ENCODE measurements around the gene EDC3.
"Not testable (repeated sequence)": the region's sequence is repeated elsewhere in the genome, so short reads cannot be mapped to it uniquely, and the experiment has no call there.

EDC3 gene

GRCh38 chr15:74683758-74684157 lies 12.1 kb downstream of the EDC3 start:
- TF ChIP-seq JUND (IDR thresholded peaks at IDR 0.05; ENCODE audit: low read depth) = no peak
- no peak for DNase-seq (ENCODE audit: low read depth in 1 of 2, low spot score in 1 of 2)
- in situ Hi-C loops (cut with HindIII; ENCODE audit: low pct_unique_long_range_greater_than_20kb, low sequenced_read_pairs) = no loop called here

GRCh38 chr15:74682954-74683353 lies 12.9 kb downstream of the EDC3 start:
- DNase-seq (ENCODE audit: low read depth in 1 of 2, low spot score in 1 of 2) = no peak
- TF ChIP-seq JUND (IDR thresholded peaks at IDR 0.05; ENCODE audit: low read depth) = no peak
- in situ Hi-C loops (cut with HindIII; ENCODE audit: low pct_unique_long_range_greater_than_20kb, low sequenced_read_pairs) = no loop called here

- no peak for TF ChIP-seq JUND (IDR thresholded peaks at IDR 0.05; ENCODE audit: low read depth)
- in situ Hi-C loops (cut with HindIII; ENCODE audit: low pct_unique_long_range_greater_than_20kb, low sequenced_read_pairs) = no loop called here
- no peak for DNase-seq (ENCODE audit: low read depth in 1 of 2, low spot score in 1 of 2)
Observed at GRCh38 chr15:74680456-74680855, 15.4 kb downstream of the EDC3 start.

- no peak for TF ChIP-seq JUND (IDR thresholded peaks at IDR 0.05; ENCODE audit: low read depth)
- in situ Hi-C loops (cut with HindIII; ENCODE audit: low pct_unique_long_range_greater_than_20kb, low sequenced_read_pairs) = no loop called here
- no peak for DNase-seq (ENCODE audit: low read depth in 1 of 2, low spot score in 1 of 2)
Observed at GRCh38 chr15:74676801-74677200, 19.0 kb downstream of the EDC3 start.

GRCh38 chr15:74674161-74674560 lies 21.7 kb downstream of the EDC3 start:
- no peak for DNase-seq (ENCODE audit: low read depth in 1 of 2, low spot score in 1 of 2)
- in situ Hi-C loops (cut with HindIII; ENCODE audit: low pct_unique_long_range_greater_than_20kb, low sequenced_read_pairs) = no loop called here
- no peak for TF ChIP-seq JUND (IDR thresholded peaks at IDR 0.05; ENCODE audit: low read depth)

- in situ Hi-C loops (cut with HindIII; ENCODE audit: low pct_unique_long_range_greater_than_20kb, low sequenced_read_pairs) = no loop called here
- no peak for DNase-seq (ENCODE audit: low read depth in 1 of 2, low spot score in 1 of 2)
- no peak for TF ChIP-seq JUND (IDR thresholded peaks at IDR 0.05; ENCODE audit: low read depth)
Observed at GRCh38 chr15:74669627-74670026, 26.2 kb downstream of the EDC3 start.

GRCh38 chr15:74667975-74668374 lies 27.8 kb downstream of the EDC3 start:
- in situ Hi-C loops (cut with HindIII; ENCODE audit: low pct_unique_long_range_greater_than_20kb, low sequenced_read_pairs) = no loop called here
- TF ChIP-seq JUND (IDR thresholded peaks at IDR 0.05; ENCODE audit: low read depth) = no peak
- no peak for DNase-seq (ENCODE audit: low read depth in 1 of 2, low spot score in 1 of 2)

GRCh38 chr15:74664670-74665069 lies 31.2 kb downstream of the EDC3 start:
- no peak for DNase-seq (ENCODE audit: low read depth in 1 of 2, low spot score in 1 of 2)
- in situ Hi-C loops (cut with HindIII; ENCODE audit: low pct_unique_long_range_greater_than_20kb, low sequenced_read_pairs) = no loop called here
- no peak for TF ChIP-seq JUND (IDR thresholded peaks at IDR 0.05; ENCODE audit: low read depth)

- in situ Hi-C loops (cut with HindIII; ENCODE audit: low pct_unique_long_range_greater_than_20kb, low sequenced_read_pairs) = no loop called here
- no peak for TF ChIP-seq JUND (IDR thresholded peaks at IDR 0.05; ENCODE audit: low read depth)
- DNase-seq (ENCODE audit: low read depth in 1 of 2, low spot score in 1 of 2) = no peak
Observed at GRCh38 chr15:74664028-74664616, 31.7 kb downstream of the EDC3 start.

GRCh38 chr15:74663303-74664027 lies 32.4 kb downstream of the EDC3 start:
- TF ChIP-seq JUND (IDR thresholded peaks at IDR 0.05; ENCODE audit: low read depth) = no peak
- DNase-seq (ENCODE audit: low read depth in 1 of 2, low spot score in 1 of 2) = no peak
- in situ Hi-C loops (cut with HindIII; ENCODE audit: low pct_unique_long_range_greater_than_20kb, low sequenced_read_pairs) = no loop called here

- in situ Hi-C loops (cut with HindIII; ENCODE audit: low pct_unique_long_range_greater_than_20kb, low sequenced_read_pairs) = no loop called here
- DNase-seq (ENCODE audit: low read depth in 1 of 2, low spot score in 1 of 2) = no peak
- no peak for TF ChIP-seq JUND (IDR thresholded peaks at IDR 0.05; ENCODE audit: low read depth)
Observed at GRCh38 chr15:74662064-74662860, 33.6 kb downstream of the EDC3 start.

GRCh38 chr15:74661280-74661679 lies 34.5 kb downstream of the EDC3 start:
- in situ Hi-C loops (cut with HindIII; ENCODE audit: low pct_unique_long_range_greater_than_20kb, low sequenced_read_pairs); DNase-seq (ENCODE audit: low read depth in 1 of 2, low spot score in 1 of 2): not testable (repeated sequence)

- in situ Hi-C loops (cut with HindIII; ENCODE audit: low pct_unique_long_range_greater_than_20kb, low sequenced_read_pairs) = no loop called here
- DNase-seq (ENCODE audit: low read depth in 1 of 2, low spot score in 1 of 2) = no peak
- no peak for TF ChIP-seq JUND (IDR thresholded peaks at IDR 0.05; ENCODE audit: low read depth)
Observed at GRCh38 chr15:74657846-74658245, 38.0 kb downstream of the EDC3 start.
